Neuronal stem cell (in vitro differentiated cells): ENCODE results near the gene EMC7. TPM values are rescaled to one million over a fixed set of nuclear protein-coding genes. Genes with fewer than 3 reads are reported as not detected.

ENCODE experiments used
- DNase-seq: peaks from one replicate; pipeline ENCODE4 v3.0.0-alpha.2; 2013; ENCODE audit warnings: low spot score
- H2AFZ ChIP-seq: one replicate; pipeline ENCODE4 v1.6.1; 2013; ENCODE audit warnings: mild to moderate bottlenecking, low read length, inconsistent platforms
- H2AK5ac ChIP-seq: 2 replicates; pipeline ENCODE4 v1.6.1; 2013; ENCODE audit warnings: low read depth, mild to moderate bottlenecking, inconsistent platforms, low read length, moderate library complexity, mixed read lengths
- H2BK120ac ChIP-seq: 2 replicates; pipeline ENCODE4 v1.6.1; 2013; ENCODE audit warnings: low read depth, mild to moderate bottlenecking, inconsistent platforms, low read length, moderate library complexity, mixed read lengths
- H2BK12ac ChIP-seq: one replicate; pipeline ENCODE4 v1.6.1; 2013; ENCODE audit warnings: low read length, inconsistent platforms
- H2BK15ac ChIP-seq: 2 replicates; pipeline ENCODE4 v1.6.1; 2013; ENCODE audit warnings: mild to moderate bottlenecking, low read length, inconsistent platforms, mixed read lengths
- H2BK5ac ChIP-seq: one replicate; pipeline ENCODE4 v1.6.1; 2013; ENCODE audit warnings: inconsistent platforms, mild to moderate bottlenecking, low read length, moderate library complexity
- H3K14ac ChIP-seq: one replicate; pipeline ENCODE4 v1.6.1; 2013; ENCODE audit warnings: low read length, inconsistent platforms
- H3K18ac ChIP-seq: 2 replicates; pipeline ENCODE4 v1.6.1; 2013; ENCODE audit warnings: low read length, inconsistent platforms
- H3K23ac ChIP-seq: 2 replicates; pipeline ENCODE4 v1.6.1; 2013; ENCODE audit warnings: low read depth, mild to moderate bottlenecking, mixed read lengths, low read length, inconsistent platforms; ENCODE audit not compliant: poor library complexity
- H3K27ac ChIP-seq: replicated peaks from 3 replicates; pipeline ENCODE4 v1.5.1; 2013; ENCODE audit warnings: low read length, inconsistent platforms
- H3K27me3 ChIP-seq, 3 experiments: 2 replicates each; pipeline ENCODE4 v1.6.1; 2013; ENCODE audit warnings: low read length in 3 of 3, mild to moderate bottlenecking in 2 of 3, inconsistent platforms in 1 of 3, low read depth in 1 of 3, mixed read lengths in 1 of 3, moderate library complexity in 1 of 3; ENCODE audit not compliant: control insufficient read depth in 3 of 3, insufficient read depth in 3 of 3
- H3K36me3 ChIP-seq, 2 donors: replicated peaks in 1 of 2; 2 replicates each; pipeline ENCODE4 v1.6.1; 2013; ENCODE audit warnings: low read length in 2 of 2; ENCODE audit not compliant: control insufficient read depth in 2 of 2, insufficient read depth in 2 of 2
- H3K4ac ChIP-seq: 2 replicates; pipeline ENCODE4 v1.6.1; 2013; ENCODE audit warnings: inconsistent platforms, mild to moderate bottlenecking, low read length, moderate library complexity
- H3K4me1 ChIP-seq, 2 donors: 1 replicate in 1 of 2; 2 replicates in 1 of 2; pipeline ENCODE4 v1.6.1; 2013; ENCODE audit warnings: low read length in 2 of 2, low read depth in 1 of 2; ENCODE audit not compliant: control insufficient read depth in 2 of 2, insufficient read depth in 1 of 2
- H3K4me2 ChIP-seq: one replicate; pipeline ENCODE4 v1.6.1; 2013; ENCODE audit warnings: mild to moderate bottlenecking, low read length, inconsistent platforms; ENCODE audit not compliant: insufficient read depth, poor library complexity, severe bottlenecking
- H3K4me3 ChIP-seq, 2 donors: 2 replicates each; pipeline ENCODE4 v1.5.1; 2013; ENCODE audit warnings: low read length in 2 of 2, mild to moderate bottlenecking in 2 of 2, inconsistent platforms in 1 of 2, moderate library complexity in 1 of 2
- H3K79me1 ChIP-seq: one replicate; pipeline ENCODE4 v1.6.1; 2013; ENCODE audit warnings: low read depth, mild to moderate bottlenecking, inconsistent platforms, low read length, moderate library complexity
- H3K9ac ChIP-seq: one replicate; pipeline ENCODE4 v1.6.1; 2013; ENCODE audit warnings: mild to moderate bottlenecking, low read depth, low read length, inconsistent platforms; ENCODE audit not compliant: poor library complexity
- H3K9me3 ChIP-seq, 2 donors: replicated peaks in 1 of 2; 2 replicates each; pipeline versions ENCODE3 to v1.6.1; 2013; ENCODE audit warnings: low read length in 2 of 2, mild to moderate bottlenecking in 2 of 2, inconsistent platforms in 1 of 2, low read depth in 1 of 2, mixed read lengths in 1 of 2, moderate library complexity in 1 of 2; ENCODE audit not compliant: control insufficient read depth in 2 of 2, insufficient read depth in 1 of 2
- H4K8ac ChIP-seq: one replicate; pipeline ENCODE4 v1.6.1; 2013; ENCODE audit warnings: low read depth, mild to moderate bottlenecking, inconsistent platforms, low read length, moderate library complexity
- H4K91ac ChIP-seq: one replicate; pipeline ENCODE4 v1.6.1; 2013; ENCODE audit warnings: low read length, low read depth, mild to moderate bottlenecking, inconsistent platforms; ENCODE audit not compliant: poor library complexity
- WGBS, 2 donors: extraction: QIAGEN DNeasy Blood & Tissue Kit; methylation state at CpG; one replicate each; pipeline ENCODE4 v1.1.7; 2013; ENCODE audit warnings: missing lambda C conversion rate in 2 of 2, mixed read lengths in 1 of 2; ENCODE audit not compliant: insufficient read length in 2 of 2, insufficient replicate concordance in 1 of 2; ENCODE audit errors: extremely low coverage in 2 of 2; 5-methylcytosine and 5-hydroxymethylcytosine counted together
- polyA plus RNA-seq, 2 experiments: library from polyadenylated mRNA; stranded (reverse); fragments of 200-250 nt; gene quantifications; one replicate each; pipeline ENCODE4 v1.2.3, GENCODE V29; 2013

Gene EMC7
- polyA plus RNA-seq (2013, experiment 1 of 2), result 30.8 TPM
- polyA plus RNA-seq (2013, experiment 2 of 2), result 30.1 TPM

GRCh38 chr15:34101366-34102174 is at the start of gene EMC7, which contains the start of gene PGBD4:
Gene EMC7, minus strand, starts transcription at chr15:34101862. Its CDS starts 23 bp downstream, at chr15:34101839.
Gene PGBD4, plus strand, starts transcription at chr15:34102083. Its CDS starts 449 bp downstream, at chr15:34102532.
- Histone ChIP-seq H2BK5ac (peak within 1 kb of the TSS; percentile 57), H3K27me3 (no peaks in the 10 kb centered on the region), H3K23ac (peak within 1 kb of the TSS; percentile 49), H3K9me3 (no peaks in the 10 kb centered on the region), H3K4me3 (peak within 1 kb of the TSS; percentile 92 to 95), H2AK5ac (peak within 1 kb of the TSS; percentile 18), H3K79me1 (peaks cover 4% of the 10 kb centered on the region), H3K9ac (peak within 1 kb of the TSS; percentile 94), H2BK120ac (no peak within 1 kb of the TSS), H3K4me1 (peaks cover 2 to 5% of the 10 kb centered on the region in 2 donors), H3K4ac (no peak within 1 kb of the TSS), H3K36me3 (peaks cover 0 to 10% of the 10 kb centered on the region in 2 donors), H2AFZ (peak within 1 kb of the TSS; percentile 92), H3K27ac (peak within 1 kb of the TSS; percentile 24), H3K14ac (peak within 1 kb of the TSS; percentile 57), H4K91ac (no peak within 1 kb of the TSS), H3K4me2 (peak within 1 kb of the TSS; percentile 84), H4K8ac (no peak within 1 kb of the TSS), H2BK12ac (no peak within 1 kb of the TSS), H3K18ac (peak within 1 kb of the TSS; percentile 94), H2BK15ac (no peak within 1 kb of the TSS)
- WGBS, 2 donors, result no CpG with 5 or more reads among the region's 48 CpGs
- peak; percentile 96 for DNase-seq

- no peak overlapping the region for H3K4me3 ChIP-seq
- H3K14ac ChIP-seq, result no peak overlapping the region
- no peak overlapping the region for H3K18ac ChIP-seq
- H2AFZ ChIP-seq, result no peak overlapping the region
- DNase-seq, result no peak
- no peak overlapping the region for H3K23ac ChIP-seq
- H2BK5ac ChIP-seq, result no peak overlapping the region
- peaks cover 2% of the 10 kb centered on the region for H3K79me1 ChIP-seq
- 100% methylated on average over 1 of the region's 6 CpGs; no CpG with 5 or more reads in 1 of the 2 donors for WGBS, 2 donors
- H2BK15ac ChIP-seq, result no peak overlapping the region
- no peak overlapping the region for H3K4me2 ChIP-seq
- H3K27ac ChIP-seq, result no peak overlapping the region
- H3K9ac ChIP-seq, result no peak overlapping the region
- no peak overlapping the region for H2BK12ac ChIP-seq
- H4K8ac ChIP-seq, result no peak overlapping the region
- no peak overlapping the region for H3K4ac ChIP-seq
- no peaks in the 10 kb centered on the region for H3K4me1 ChIP-seq
- no peak overlapping the region for H4K91ac ChIP-seq
- H3K27me3 ChIP-seq, result no peaks in the 10 kb centered on the region
- no peaks in the 10 kb centered on the region for H3K9me3 ChIP-seq
- no peak overlapping the region for H2AK5ac ChIP-seq
- H3K36me3 ChIP-seq, result peaks cover 11 to 94% of the 10 kb centered on the region in 2 donors
- no peak overlapping the region for H2BK120ac ChIP-seq
Measured at GRCh38 chr15:34147371-34148140, 45.9 kb upstream of the EMC7 start.

- Histone ChIP-seq H3K14ac (no peak overlapping the region), H4K8ac (no peak overlapping the region), H2AK5ac (no peak overlapping the region), H3K79me1 (no peaks in the 10 kb centered on the region), H3K4me2 (no peak overlapping the region), H2BK12ac (no peak overlapping the region), H3K4ac (no peak overlapping the region), H3K23ac (no peak overlapping the region), H2BK5ac (no peak overlapping the region), H4K91ac (no peak overlapping the region), H3K4me1 (no peaks in the 10 kb centered on the region), H3K9me3 (no peaks in the 10 kb centered on the region), H2AFZ (no peak overlapping the region), H2BK120ac (no peak overlapping the region), H2BK15ac (no peak overlapping the region), H3K27ac (no peak overlapping the region), H3K36me3 (peaks cover 0 to 15% of the 10 kb centered on the region in 2 donors), H3K4me3 (no peak overlapping the region), H3K9ac (no peak overlapping the region), H3K18ac (no peak overlapping the region), H3K27me3 (no peaks in the 10 kb centered on the region)
- WGBS, 2 donors, result no CpG with 5 or more reads among the region's 1 CpG
- DNase-seq, result no peak
Measured at GRCh38 chr15:34133511-34133910, 31.8 kb upstream of the EMC7 start.

GRCh38 chr15:34132881-34133280 is 31.2 kb upstream of the EMC7 start:
- WGBS, 2 donors, result no CpG with 5 or more reads among the region's 1 CpG
- no peak overlapping the region for H3K23ac ChIP-seq
- H2BK120ac ChIP-seq, result no peak overlapping the region
- H2AK5ac ChIP-seq, result no peak overlapping the region
- no peak overlapping the region for H2BK15ac ChIP-seq
- H3K4me1 ChIP-seq, result no peaks in the 10 kb centered on the region
- no peak overlapping the region for H3K9ac ChIP-seq
- H3K9me3 ChIP-seq, result no peaks in the 10 kb centered on the region
- H3K27me3 ChIP-seq, result no peaks in the 10 kb centered on the region
- no peak overlapping the region for H2BK12ac ChIP-seq
- H3K79me1 ChIP-seq, result no peaks in the 10 kb centered on the region
- no peak for DNase-seq
- no peak overlapping the region for H4K91ac ChIP-seq
- no peak overlapping the region for H2AFZ ChIP-seq
- H3K36me3 ChIP-seq, result peaks cover 0 to 10% of the 10 kb centered on the region in 2 donors
- H4K8ac ChIP-seq, result no peak overlapping the region
- H3K18ac ChIP-seq, result no peak overlapping the region
- no peak overlapping the region for H3K4ac ChIP-seq
- H3K4me2 ChIP-seq, result no peak overlapping the region
- H2BK5ac ChIP-seq, result no peak overlapping the region
- H3K14ac ChIP-seq, result no peak overlapping the region
- H3K4me3 ChIP-seq, result no peak overlapping the region
- H3K27ac ChIP-seq, result no peak overlapping the region
